Kidney epithelial cell (primary cell): ENCODE results near the gene ARMC12. TPM values are rescaled to one million over a fixed set of nuclear protein-coding genes. Genes with fewer than 3 reads are reported as not detected.

Experiments used
- DNase-seq: peaks from one replicate; pipeline ENCODE4 v3.0.0-alpha.2; 2010; ENCODE audit warnings: low read depth
- H3K27me3 ChIP-seq: 2 replicates; pipeline ENCODE4 v1.6.0; 2011; ENCODE audit warnings: low read length; ENCODE audit not compliant: control insufficient read depth, insufficient read depth
- H3K36me3 ChIP-seq: 2 replicates; pipeline ENCODE4 v1.5.1; 2011; ENCODE audit warnings: low read length; ENCODE audit not compliant: control insufficient read depth, insufficient read depth
- H3K4me3 ChIP-seq: 2 replicates; pipeline ENCODE4 v1.5.1; 2011; ENCODE audit warnings: low read depth, mild to moderate bottlenecking, control low read depth, low read length
- CTCF ChIP-seq: IDR thresholded peaks from 2 replicates; pipeline ENCODE4 v1.5.1; 2011; ENCODE audit warnings: mild to moderate bottlenecking, moderate library complexity, low read length, control low read depth, inconsistent platforms; ENCODE audit not compliant: insufficient read depth, poor library complexity, severe bottlenecking
- total RNA-seq: library from RNA; depleted of rRNA; stranded (reverse); fragments of >200 nt; gene quantifications from 2 replicates; pipeline ENCODE4 v1.2.3, GENCODE V29; 2015

The ARMC12 gene
- total RNA-seq, 1 donor from 2014 or later = 0.29 TPM

GRCh38 chr6:35769211-35769610 lies 32.4 kb downstream of the ARMC12 start:
- Histone ChIP-seq H3K27me3 (peaks cover 7% of the 10 kb centered on the region), H3K4me3 (no peak overlapping the region), H3K36me3 (no peaks in the 10 kb centered on the region)
- no peak for TF ChIP-seq CTCF
- DNase-seq = no peak

- Histone ChIP-seq H3K36me3 (no peaks in the 10 kb centered on the region), H3K27me3 (no peaks in the 10 kb centered on the region), H3K4me3 (no peak overlapping the region)
- no peak for DNase-seq
- no peak for TF ChIP-seq CTCF
These were observed 34.5 kb downstream of the ARMC12 start for GRCh38 chr6:35771343-35771627.

DNA sequence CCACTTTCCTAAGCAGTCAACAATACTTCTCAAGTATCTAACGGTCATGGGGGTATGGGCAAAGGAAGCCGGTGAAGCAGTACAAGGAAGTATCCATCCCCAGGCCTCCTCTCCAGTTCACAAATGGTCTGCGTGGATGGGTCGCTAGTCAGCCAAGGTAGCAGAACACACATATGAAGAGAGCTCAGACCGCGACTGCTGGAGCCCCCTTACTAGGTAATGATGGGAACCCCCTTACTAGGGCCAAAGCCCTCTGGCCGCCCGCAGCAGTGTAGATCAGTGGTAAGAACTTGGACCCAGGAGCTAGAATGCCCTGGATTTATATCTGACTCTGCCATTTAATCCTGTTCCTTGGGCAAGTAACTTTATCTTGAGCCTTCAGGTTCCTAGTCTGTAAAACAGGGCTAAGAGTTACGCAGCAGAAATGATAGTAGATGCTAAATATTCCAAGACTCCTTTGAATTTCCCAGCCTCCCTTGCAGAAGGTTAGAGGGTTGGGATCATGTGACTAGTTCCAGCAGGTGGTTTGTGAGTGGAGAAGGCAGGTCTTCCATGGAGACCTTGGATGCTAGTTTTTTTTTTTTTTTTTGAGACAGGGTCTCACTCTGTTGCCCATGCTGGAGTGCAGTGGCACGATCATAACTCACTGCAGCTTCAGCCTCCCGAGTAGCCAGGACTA lies 37.4 kb downstream of the ARMC12 start:
- TF ChIP-seq CTCF = no peak
- H3K27me3 ChIP-seq = no peaks in the 10 kb centered on the region
- DNase-seq = no peak
- no peaks in the 10 kb centered on the region for H3K36me3 ChIP-seq
- no peak overlapping the region for H3K4me3 ChIP-seq

DNA sequence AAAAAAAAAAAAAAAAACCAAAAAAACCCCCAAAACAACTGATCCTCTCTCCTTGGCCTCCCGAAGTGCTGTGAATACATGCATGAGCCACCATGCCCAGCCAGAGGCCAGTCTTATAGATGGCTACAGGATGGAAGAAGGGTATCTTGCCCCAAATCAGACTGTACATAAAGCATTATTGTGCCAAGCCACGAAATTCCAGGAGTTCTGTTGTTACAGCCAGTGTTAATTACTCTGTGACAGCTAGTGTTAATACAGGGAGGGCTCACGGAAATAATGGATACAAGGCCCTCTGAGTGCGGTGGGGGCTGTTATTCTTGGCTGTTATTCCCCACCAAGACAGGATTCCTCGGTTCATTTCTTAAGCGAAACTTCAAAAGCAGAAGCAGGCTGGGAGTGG lies 38.2 kb downstream of the ARMC12 start:
- no peaks in the 10 kb centered on the region for H3K36me3 ChIP-seq
- no peaks in the 10 kb centered on the region for H3K27me3 ChIP-seq
- no peak for TF ChIP-seq CTCF
- no peak overlapping the region for H3K4me3 ChIP-seq
- DNase-seq = no peak

DNA sequence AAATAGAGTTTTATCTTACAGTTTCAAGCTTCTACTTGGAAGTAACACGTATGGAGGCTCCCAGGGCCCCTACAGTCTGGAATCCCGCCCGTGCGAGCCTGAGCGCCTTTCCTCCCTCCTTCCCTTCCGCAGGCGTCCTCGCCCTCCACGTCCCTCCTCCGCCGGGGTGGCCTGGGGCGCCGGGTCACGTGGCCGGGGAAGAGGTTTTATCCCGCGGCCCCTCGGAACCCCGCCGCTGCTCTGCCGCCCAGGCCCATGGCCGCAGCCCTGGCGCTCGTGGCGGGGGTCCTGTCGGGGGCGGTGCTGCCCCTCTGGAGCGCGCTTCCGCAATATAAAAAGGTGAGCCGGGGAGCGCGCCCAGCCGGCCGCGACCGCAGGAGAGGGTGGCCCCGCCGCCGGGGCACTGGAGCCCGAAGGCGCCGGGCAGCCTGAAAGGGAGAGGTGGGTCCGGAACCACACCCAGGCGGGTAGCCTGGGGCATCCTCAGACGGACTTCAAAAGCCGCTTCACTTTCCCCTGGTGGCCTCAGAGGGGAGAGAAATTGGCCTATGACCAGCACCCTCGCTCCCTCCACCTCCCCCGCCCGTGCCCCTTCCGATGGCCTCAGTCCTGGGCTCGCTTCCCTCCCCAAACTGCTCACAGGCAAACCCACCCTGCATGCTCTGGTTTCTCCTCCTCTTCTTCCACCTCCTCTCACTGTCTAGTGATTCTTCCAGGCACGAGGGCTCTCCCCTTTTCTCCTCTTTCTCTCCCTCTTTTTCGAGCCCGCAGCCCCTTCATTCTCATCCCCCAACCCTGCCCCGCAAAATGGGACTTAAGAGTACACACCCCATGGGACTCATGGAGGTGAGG lies 39.8 kb downstream of the ARMC12 start, which contains the start of gene CLPSL2:
Gene CLPSL2, plus strand, starts transcription at position 235 of the 852 bp plus-strand sequence. Its CDS starts 21 bp downstream, at position 256.
- H3K27me3 ChIP-seq = no peaks in the 10 kb centered on the region
- no peak for TF ChIP-seq CTCF

More for the DNA sequence above, 39.8 kb downstream of the ARMC12 start, which contains the start of gene CLPSL2:
- Histone ChIP-seq H3K36me3 (no peaks in the 10 kb centered on the region), H3K4me3 (peak within 1 kb of the TSS; percentile 34)
- no peak for DNase-seq
